ENCODE data around the gene ACVR2A.

DNA sequence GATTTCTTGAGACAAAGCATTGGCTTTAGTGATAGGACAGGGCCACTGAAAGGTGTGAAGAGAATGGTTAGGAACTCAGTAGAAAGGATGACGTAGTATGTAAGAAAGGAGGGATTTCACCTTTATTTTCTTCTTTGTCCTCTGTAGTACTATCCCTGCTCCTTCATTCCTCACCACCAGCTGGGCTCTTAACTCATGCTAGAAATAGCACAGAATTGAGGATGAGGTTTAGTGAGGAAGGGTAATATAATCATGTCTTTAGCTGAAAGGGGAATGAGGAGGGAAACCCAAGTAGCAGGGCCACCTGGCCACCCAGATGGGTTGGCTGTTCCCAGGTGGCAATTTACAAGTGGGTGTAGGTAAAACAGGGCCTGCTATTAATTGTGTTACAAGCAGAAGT is 15.2 kb downstream of the ACVR2A start:
- TF ChIP-seq, protein P1, sequence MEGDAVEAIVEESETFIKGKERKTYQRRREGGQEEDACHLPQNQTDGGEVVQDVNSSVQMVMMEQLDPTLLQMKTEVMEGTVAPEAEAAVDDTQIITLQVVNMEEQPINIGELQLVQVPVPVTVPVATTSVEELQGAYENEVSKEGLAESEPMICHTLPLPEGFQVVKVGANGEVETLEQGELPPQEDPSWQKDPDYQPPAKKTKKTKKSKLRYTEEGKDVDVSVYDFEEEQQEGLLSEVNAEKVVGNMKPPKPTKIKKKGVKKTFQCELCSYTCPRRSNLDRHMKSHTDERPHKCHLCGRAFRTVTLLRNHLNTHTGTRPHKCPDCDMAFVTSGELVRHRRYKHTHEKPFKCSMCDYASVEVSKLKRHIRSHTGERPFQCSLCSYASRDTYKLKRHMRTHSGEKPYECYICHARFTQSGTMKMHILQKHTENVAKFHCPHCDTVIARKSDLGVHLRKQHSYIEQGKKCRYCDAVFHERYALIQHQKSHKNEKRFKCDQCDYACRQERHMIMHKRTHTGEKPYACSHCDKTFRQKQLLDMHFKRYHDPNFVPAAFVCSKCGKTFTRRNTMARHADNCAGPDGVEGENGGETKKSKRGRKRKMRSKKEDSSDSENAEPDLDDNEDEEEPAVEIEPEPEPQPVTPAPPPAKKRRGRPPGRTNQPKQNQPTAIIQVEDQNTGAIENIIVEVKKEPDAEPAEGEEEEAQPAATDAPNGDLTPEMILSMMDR (IDR thresholded peaks at IDR 0.05), result no peak
- no peak for TF ChIP-seq POLR2A (IDR thresholded peaks at IDR 0.05)

All from right lobe of liver (tissue), 4 donors.